PFSK-1 (cell line): Measurements from ENCODE around the gene GALNT10.

Experiments used
- FOXP2 ChIP-seq: optimal IDR thresholded peaks from 2 replicates; pipeline ENCODE3; 2011; ENCODE audit warnings: borderline replicate concordance, control low read depth, inconsistent platforms; ENCODE audit not compliant: insufficient read depth; ENCODE audit errors: extremely low read length, extremely low read depth
- POLR2AphosphoS5 ChIP-seq: IDR thresholded peaks from 2 replicates; pipeline ENCODE4 v1.6.1; 2012; ENCODE audit warnings: low read depth, mild to moderate bottlenecking, control low read depth, low read length, moderate library complexity
- SIN3A ChIP-seq: IDR thresholded peaks from 2 replicates; pipeline ENCODE4 v1.6.1; 2012; ENCODE audit warnings: mild to moderate bottlenecking, low read length, moderate library complexity, borderline replicate concordance; ENCODE audit not compliant: insufficient read depth
- TAF1 ChIP-seq: IDR thresholded peaks from 2 replicates; pipeline ENCODE4 v1.6.1; 2012; ENCODE audit warnings: low read length, control low read depth, borderline replicate concordance; ENCODE audit not compliant: insufficient read depth
- TF ChIP-seq, protein P1 (sequence below), 2 experiments: IDR thresholded peaks; 2 replicates each; pipeline versions ENCODE4 v1.6.1 to v1.8.0; 2011 to 2012; ENCODE audit warnings: low read depth in 2 of 2, low read length in 2 of 2, control low read depth in 1 of 2, inconsistent platforms in 1 of 2, mild to moderate bottlenecking in 1 of 2, moderate library complexity in 1 of 2; ENCODE audit not compliant: insufficient read depth in 1 of 2

The GALNT10 gene

DNA sequence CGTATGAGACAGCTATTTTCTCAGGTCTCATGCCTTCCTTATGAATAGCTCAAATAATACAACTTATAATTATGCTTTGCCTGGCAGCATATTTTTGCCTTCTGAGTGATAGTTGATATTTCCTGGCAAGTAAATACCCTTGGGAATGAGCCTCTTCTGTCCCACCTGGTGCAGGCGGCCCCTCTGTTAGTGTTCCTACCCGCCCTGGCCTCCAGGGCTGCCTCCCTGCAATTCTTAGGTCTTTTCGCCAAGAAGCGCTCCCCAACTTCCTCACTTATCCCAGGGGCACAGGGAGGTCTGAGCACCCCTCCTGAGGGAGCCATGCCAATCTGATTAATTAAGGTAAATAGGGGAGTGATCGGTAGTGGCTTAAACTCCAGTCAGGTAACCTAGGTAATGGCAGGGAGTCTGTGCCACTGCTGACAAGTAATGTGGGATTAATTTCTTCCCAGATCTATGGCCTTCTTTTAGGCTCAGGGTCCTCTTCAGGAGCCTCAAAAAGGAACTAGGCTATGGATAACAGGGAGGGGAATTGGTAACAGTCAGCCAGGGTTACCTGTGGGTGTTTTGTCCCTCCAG, 81.5 kb downstream of the GALNT10 start:
- no peak for TF ChIP-seq TAF1

DNA sequence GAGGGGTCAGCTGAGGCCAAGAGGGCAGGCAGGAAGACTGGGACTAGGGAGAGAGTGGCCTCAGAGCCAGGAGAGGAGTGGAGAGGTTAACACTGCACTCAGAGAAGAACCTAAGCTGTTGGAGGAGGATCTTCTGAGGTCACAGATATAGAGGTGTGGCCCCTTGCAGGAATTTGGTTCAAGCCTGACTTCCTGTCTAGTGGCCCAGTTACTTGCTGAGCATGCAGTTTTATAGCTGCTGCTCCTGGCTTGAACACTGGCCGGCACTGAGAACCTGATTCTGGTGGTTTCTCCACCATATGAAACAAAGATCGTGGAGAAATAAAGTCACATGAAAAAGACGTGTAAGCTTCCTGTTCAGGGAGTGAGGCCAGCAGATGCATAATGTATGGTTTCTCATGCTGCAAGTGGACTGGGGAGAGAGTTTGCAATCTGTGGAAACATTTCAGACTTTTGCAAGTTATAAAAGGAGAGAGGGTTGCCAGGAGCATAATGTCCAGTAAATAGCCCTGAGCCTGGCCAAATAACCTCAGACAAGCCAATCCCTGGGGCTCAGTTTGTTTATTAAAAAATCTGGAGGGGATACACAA, 82.6 kb downstream of the GALNT10 start:
- no peak for TF ChIP-seq TAF1

DNA sequence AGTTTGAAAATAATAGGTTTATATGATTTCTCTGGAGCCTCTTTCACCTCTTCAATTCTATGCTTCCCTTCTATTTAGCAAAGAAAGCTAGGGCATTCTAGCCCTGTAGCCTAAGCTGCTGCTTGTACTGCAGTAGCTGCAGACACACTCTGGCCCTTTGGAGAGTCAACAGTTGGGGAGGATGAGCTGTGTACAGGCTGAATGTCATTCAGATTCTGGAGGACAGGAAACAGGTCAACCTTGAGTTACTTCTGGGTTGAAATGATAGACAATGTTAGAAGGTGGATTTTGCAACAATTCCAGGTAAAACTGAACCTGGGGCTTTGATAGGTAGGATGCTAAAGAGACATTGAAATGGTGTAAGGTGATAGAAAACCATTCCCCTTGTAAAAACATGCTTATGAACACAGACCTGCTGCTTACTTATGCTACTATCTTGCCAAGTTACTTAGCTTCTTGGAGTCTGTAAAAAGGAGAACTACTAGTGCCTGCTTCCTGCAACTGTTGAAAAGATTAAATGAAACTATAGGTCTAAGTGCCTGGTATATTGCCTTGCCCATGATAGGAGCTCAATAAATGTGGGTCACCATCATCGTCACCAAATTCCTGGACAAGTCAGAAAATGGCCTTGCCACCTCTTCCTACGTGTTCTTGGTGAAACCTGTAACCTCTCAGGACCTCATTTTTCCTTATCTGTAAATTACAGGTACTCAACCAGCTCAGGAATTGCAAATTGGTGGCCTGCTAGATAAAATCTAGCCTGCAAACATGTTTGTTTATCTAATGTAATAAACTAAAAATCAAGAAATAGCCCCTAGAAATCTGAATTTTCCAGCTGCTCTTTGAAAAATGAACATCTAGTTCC, 83.7 kb downstream of the GALNT10 start:
- TF ChIP-seq, protein P1, sequence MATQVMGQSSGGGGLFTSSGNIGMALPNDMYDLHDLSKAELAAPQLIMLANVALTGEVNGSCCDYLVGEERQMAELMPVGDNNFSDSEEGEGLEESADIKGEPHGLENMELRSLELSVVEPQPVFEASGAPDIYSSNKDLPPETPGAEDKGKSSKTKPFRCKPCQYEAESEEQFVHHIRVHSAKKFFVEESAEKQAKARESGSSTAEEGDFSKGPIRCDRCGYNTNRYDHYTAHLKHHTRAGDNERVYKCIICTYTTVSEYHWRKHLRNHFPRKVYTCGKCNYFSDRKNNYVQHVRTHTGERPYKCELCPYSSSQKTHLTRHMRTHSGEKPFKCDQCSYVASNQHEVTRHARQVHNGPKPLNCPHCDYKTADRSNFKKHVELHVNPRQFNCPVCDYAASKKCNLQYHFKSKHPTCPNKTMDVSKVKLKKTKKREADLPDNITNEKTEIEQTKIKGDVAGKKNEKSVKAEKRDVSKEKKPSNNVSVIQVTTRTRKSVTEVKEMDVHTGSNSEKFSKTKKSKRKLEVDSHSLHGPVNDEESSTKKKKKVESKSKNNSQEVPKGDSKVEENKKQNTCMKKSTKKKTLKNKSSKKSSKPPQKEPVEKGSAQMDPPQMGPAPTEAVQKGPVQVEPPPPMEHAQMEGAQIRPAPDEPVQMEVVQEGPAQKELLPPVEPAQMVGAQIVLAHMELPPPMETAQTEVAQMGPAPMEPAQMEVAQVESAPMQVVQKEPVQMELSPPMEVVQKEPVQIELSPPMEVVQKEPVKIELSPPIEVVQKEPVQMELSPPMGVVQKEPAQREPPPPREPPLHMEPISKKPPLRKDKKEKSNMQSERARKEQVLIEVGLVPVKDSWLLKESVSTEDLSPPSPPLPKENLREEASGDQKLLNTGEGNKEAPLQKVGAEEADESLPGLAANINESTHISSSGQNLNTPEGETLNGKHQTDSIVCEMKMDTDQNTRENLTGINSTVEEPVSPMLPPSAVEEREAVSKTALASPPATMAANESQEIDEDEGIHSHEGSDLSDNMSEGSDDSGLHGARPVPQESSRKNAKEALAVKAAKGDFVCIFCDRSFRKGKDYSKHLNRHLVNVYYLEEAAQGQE (IDR thresholded peaks at IDR 0.05; ENCODE audit: insufficient read depth in 1 of 2, low read depth in 2 of 2, low read length in 2 of 2) = no peak
- TF ChIP-seq SIN3A (no peak), POLR2AphosphoS5 (no peak), TAF1 (no peak), FOXP2 (no peak)

DNA sequence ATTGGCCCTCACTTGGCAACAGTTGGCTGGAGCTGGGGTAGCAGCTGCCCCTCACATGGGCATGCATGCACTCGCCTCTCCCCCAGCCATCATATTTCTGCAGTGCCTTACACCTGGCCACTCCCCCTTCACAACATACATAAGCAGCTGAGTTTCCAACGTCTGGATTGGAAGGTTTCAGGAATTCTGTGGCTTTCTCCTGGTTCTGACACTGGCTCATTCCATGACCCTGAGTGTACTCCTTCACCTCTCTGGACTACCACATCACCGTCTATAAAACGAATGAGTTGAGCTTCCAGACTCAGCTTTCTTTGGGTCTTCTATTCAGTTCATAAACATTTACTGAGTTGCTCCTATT, 84.3 kb downstream of the GALNT10 start:
- TF ChIP-seq POLR2AphosphoS5 = no peak
- no peak for TF ChIP-seq TAF1
- no peak for TF ChIP-seq SIN3A
- TF ChIP-seq FOXP2 = no peak
- TF ChIP-seq, protein P1 (IDR thresholded peaks at IDR 0.05; ENCODE audit: insufficient read depth in 1 of 2, low read depth in 2 of 2, low read length in 2 of 2) = no peak

DNA sequence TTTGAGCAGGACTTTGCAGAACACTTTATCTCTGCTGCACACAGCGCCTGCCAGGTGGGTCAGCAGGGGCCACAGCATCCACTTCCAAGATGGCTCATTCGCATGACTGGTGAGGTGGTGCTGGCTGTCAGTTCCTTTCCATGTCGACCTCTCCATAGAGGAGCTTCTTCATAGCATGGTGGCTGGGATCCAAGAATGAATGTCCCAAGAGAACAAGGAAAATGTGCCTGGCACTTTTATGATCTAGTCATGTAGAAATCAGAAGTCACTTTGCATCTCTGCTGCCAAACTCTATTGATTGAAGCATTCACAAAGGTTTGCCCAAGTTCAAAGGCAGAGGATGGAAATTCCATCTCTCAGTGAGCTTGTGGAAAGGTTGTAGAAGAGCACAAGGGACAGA, 85.0 kb downstream of the GALNT10 start:
- TF ChIP-seq SIN3A (no peak), FOXP2 (no peak), POLR2AphosphoS5 (no peak), TAF1 (no peak)
- TF ChIP-seq, protein P1 (IDR thresholded peaks at IDR 0.05; ENCODE audit: insufficient read depth in 1 of 2, low read depth in 2 of 2, low read length in 2 of 2) = no peak

DNA sequence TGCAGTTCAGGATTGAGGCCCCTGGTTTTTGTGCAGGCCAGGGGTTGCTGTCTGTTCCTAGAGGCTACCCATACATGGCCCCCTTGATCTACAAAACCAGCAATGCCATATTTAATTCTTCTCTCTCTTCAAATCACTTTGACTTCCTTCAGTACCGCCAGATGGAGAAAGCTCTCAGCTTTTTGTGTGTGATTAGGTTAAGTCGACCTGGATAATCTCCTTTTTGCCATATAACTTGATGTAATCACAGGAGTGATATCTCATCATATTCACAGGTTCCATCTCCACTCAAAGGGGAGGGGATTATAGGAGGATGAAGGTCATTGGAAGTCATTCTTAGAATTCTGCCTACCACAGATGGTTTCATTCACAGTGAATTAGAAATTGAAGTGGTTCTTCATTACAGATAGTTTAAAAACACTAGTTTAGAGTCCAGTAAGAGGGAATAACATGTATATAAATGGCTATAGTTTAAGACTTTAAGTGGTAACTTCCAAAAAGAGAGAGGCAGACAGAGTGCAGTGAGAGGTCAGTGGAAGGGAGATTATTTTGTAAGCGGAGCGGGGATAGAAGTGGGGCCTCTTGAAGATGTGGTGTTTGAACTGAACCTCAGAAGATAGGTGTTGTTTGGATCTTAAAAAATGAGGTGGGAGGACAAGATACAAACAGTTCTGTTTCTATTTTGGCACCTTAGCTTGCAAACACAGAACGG, 85.9 kb downstream of the GALNT10 start:
- TF ChIP-seq FOXP2 (no peak), TAF1 (no peak), POLR2AphosphoS5 (no peak), SIN3A (no peak)
- TF ChIP-seq, protein P1 (IDR thresholded peaks at IDR 0.05; ENCODE audit: insufficient read depth in 1 of 2, low read depth in 2 of 2, low read length in 2 of 2) = no peak
